Mesendoderm (in vitro differentiated cells): ENCODE results near the gene LPAR4.

Source experiments
- DNase-seq: peaks from one replicate; pipeline ENCODE4 v3.0.0; 2013
- H2AK5ac ChIP-seq: 2 replicates; pipeline ENCODE4 v1.6.1; 2013; ENCODE audit warnings: low read length, inconsistent platforms
- H2BK120ac ChIP-seq: 2 replicates; pipeline ENCODE4 v1.6.1; 2013; ENCODE audit warnings: low read depth, mild to moderate bottlenecking, low read length, moderate library complexity, mixed read lengths
- H2BK15ac ChIP-seq: replicated peaks from 2 replicates; pipeline ENCODE4 v1.6.1; 2013; ENCODE audit warnings: low read depth, mild to moderate bottlenecking, moderate library complexity
- H2BK5ac ChIP-seq: 2 replicates; pipeline ENCODE4 v1.6.1; 2013; ENCODE audit warnings: low read length, inconsistent platforms
- H3K18ac ChIP-seq: 2 replicates; pipeline ENCODE4 v1.6.1; 2013; ENCODE audit warnings: mild to moderate bottlenecking, low read length, mixed read lengths
- H3K23ac ChIP-seq: one replicate; pipeline ENCODE4 v1.6.1; 2013; ENCODE audit warnings: low read length
- H3K27ac ChIP-seq: 2 replicates; pipeline ENCODE4 v1.5.1; 2013; ENCODE audit warnings: low read depth, mild to moderate bottlenecking, inconsistent platforms, low read length, moderate library complexity
- H3K27me3 ChIP-seq: 2 replicates; pipeline ENCODE4 v1.6.1; 2013; ENCODE audit warnings: low read length, control low read depth, mild to moderate bottlenecking, inconsistent platforms; ENCODE audit not compliant: insufficient read depth, poor library complexity
- H3K36me3 ChIP-seq: 2 replicates; pipeline ENCODE4 v1.6.1; 2013; ENCODE audit warnings: low read length, inconsistent platforms; ENCODE audit not compliant: control insufficient read depth, insufficient read depth
- H3K4ac ChIP-seq: one replicate; pipeline ENCODE4 v1.6.1; 2013; ENCODE audit warnings: low read depth, mild to moderate bottlenecking, low read length, moderate library complexity
- H3K4me1 ChIP-seq: 2 replicates; pipeline ENCODE4 v1.6.1; 2013; ENCODE audit warnings: low read depth, low read length, inconsistent platforms; ENCODE audit not compliant: control insufficient read depth
- H3K4me2 ChIP-seq: 2 replicates; pipeline ENCODE4 v1.6.1; 2013; ENCODE audit warnings: low read length
- H3K4me3 ChIP-seq: 2 replicates; pipeline ENCODE4 v1.5.1; 2013; ENCODE audit warnings: mild to moderate bottlenecking, low read length
- H3K56ac ChIP-seq: one replicate; pipeline ENCODE4 v1.6.1; 2013; ENCODE audit warnings: low read length
- H3K79me1 ChIP-seq: 2 replicates; pipeline ENCODE4 v1.6.1; 2013; ENCODE audit warnings: low read length, inconsistent platforms
- H3K79me2 ChIP-seq: 2 replicates; pipeline ENCODE4 v1.6.1; 2013; ENCODE audit warnings: mild to moderate bottlenecking, low read length; ENCODE audit not compliant: control insufficient read depth, insufficient read depth
- H3K9ac ChIP-seq: 2 replicates; pipeline ENCODE4 v1.6.1; 2013; ENCODE audit warnings: low read length, inconsistent platforms
- H4K5ac ChIP-seq: one replicate; pipeline ENCODE4 v1.6.1; 2013; ENCODE audit warnings: low read length
- H4K8ac ChIP-seq: one replicate; pipeline ENCODE4 v1.6.1; 2013; ENCODE audit warnings: low read depth, mild to moderate bottlenecking, control low read depth, low read length, moderate library complexity
- WGBS: extraction: QIAGEN DNeasy Blood & Tissue Kit; methylation state at CpG from one replicate; pipeline ENCODE4 v1.1.7; 2013; ENCODE audit warnings: low lambda C conversion rate, missing lambda C conversion rate; ENCODE audit not compliant: insufficient coverage; ENCODE audit errors: extremely low coverage; 5-methylcytosine and 5-hydroxymethylcytosine counted together

LPAR4 gene

GRCh38 chrX:78725287-78725686 lies 22.2 kb upstream of the LPAR4 start:
- Histone ChIP-seq H2BK15ac (no peak overlapping the region), H2BK5ac (no peak overlapping the region), H4K8ac (no peak overlapping the region), H3K4me1 (no peaks in the 10 kb centered on the region), H3K27ac (no peak overlapping the region), H3K9ac (no peak overlapping the region), H3K79me1 (no peaks in the 10 kb centered on the region), H3K79me2 (no peaks in the 10 kb centered on the region), H3K36me3 (no peaks in the 10 kb centered on the region), H3K56ac (no peak overlapping the region), H3K4ac (no peak overlapping the region), H3K4me2 (no peak overlapping the region), H3K27me3 (no peaks in the 10 kb centered on the region), H3K23ac (no peak overlapping the region), H2AK5ac (no peak overlapping the region), H3K4me3 (no peak overlapping the region), H4K5ac (no peak overlapping the region), H2BK120ac (no peak overlapping the region), H3K18ac (no peak overlapping the region)
- no CpG with 5 or more reads among the region's 2 CpGs for WGBS
- DNase-seq: no peak

DNA sequence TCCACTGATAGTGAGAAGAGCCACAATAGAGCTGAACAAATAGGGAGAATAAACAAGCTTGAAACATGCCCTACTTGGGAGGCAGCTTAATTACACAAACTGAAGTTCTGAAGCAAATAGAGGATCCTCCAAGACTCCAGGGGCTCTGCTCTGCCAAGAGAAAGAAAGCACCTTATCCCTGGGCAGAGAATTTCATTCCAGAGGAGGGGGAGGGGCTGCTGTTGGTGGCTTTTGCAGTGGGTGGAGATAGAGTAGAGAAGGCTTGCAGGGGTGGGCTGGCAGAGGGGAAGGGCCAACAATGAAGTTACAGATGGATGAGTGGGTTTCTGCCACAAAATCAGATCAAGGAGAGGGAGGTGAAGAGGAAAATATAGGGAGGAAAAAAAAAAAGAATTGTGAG lies 1.0 kb upstream of the LPAR4 start:
- H4K8ac ChIP-seq: no peak overlapping the region
- H3K27ac ChIP-seq: no peak overlapping the region

GRCh38 chrX:78747971-78748370 lies 451 bp downstream of the LPAR4 start:
- H3K79me2 ChIP-seq: no peaks in the 10 kb centered on the region
- no peak overlapping the region for H4K8ac ChIP-seq
- no peak for DNase-seq
- H3K27ac ChIP-seq: no peak overlapping the region
- no peak overlapping the region for H2BK120ac ChIP-seq
- H2BK15ac ChIP-seq: no peak overlapping the region
- H3K27me3 ChIP-seq: no peaks in the 10 kb centered on the region
- H3K4me2 ChIP-seq: no peak overlapping the region
- H3K18ac ChIP-seq: no peak overlapping the region
- no peak overlapping the region for H2BK5ac ChIP-seq
- no peak overlapping the region for H4K5ac ChIP-seq
- H3K36me3 ChIP-seq: no peaks in the 10 kb centered on the region
- H2AK5ac ChIP-seq: no peak overlapping the region
- peak overlapping the region; percentile 60 for H3K56ac ChIP-seq
- peak overlapping the region; percentile 54 for H3K9ac ChIP-seq
- H3K79me1 ChIP-seq: no peaks in the 10 kb centered on the region
- no CpG with 5 or more reads among the region's 5 CpGs for WGBS
- H3K4me3 ChIP-seq: no peak overlapping the region
- no peak overlapping the region for H3K23ac ChIP-seq
- H3K4me1 ChIP-seq: no peaks in the 10 kb centered on the region
- H3K4ac ChIP-seq: no peak overlapping the region

More for the DNA sequence above, 1.0 kb upstream of the LPAR4 start:
- H2BK5ac ChIP-seq: no peak overlapping the region
- no peak overlapping the region for H2BK15ac ChIP-seq
- no peak overlapping the region for H3K23ac ChIP-seq
- no peaks in the 10 kb centered on the region for H3K27me3 ChIP-seq
- H3K36me3 ChIP-seq: no peaks in the 10 kb centered on the region
- no peak overlapping the region for H3K18ac ChIP-seq
- no peak overlapping the region for H3K9ac ChIP-seq
- H3K79me2 ChIP-seq: no peaks in the 10 kb centered on the region
- H3K56ac ChIP-seq: no peak overlapping the region
- H3K4me1 ChIP-seq: no peaks in the 10 kb centered on the region
- H3K4me2 ChIP-seq: no peak overlapping the region
- no peak overlapping the region for H3K4me3 ChIP-seq
- H3K4ac ChIP-seq: no peak overlapping the region
- no peak overlapping the region for H2AK5ac ChIP-seq
- H2BK120ac ChIP-seq: no peak overlapping the region
- no peak overlapping the region for H4K5ac ChIP-seq
- H3K79me1 ChIP-seq: no peaks in the 10 kb centered on the region
- DNase-seq: peak; percentile 51

GRCh38 chrX:78748846-78749245 lies 1.3 kb downstream of the LPAR4 start:
- no peaks in the 10 kb centered on the region for H3K36me3 ChIP-seq
- H2BK5ac ChIP-seq: no peak overlapping the region
- H3K79me2 ChIP-seq: no peaks in the 10 kb centered on the region
- no peak overlapping the region for H2BK15ac ChIP-seq
- H3K4me3 ChIP-seq: no peak overlapping the region
- no peaks in the 10 kb centered on the region for H3K4me1 ChIP-seq
- no peak overlapping the region for H2AK5ac ChIP-seq
- no peak overlapping the region for H4K8ac ChIP-seq
- H4K5ac ChIP-seq: no peak overlapping the region
- no peak overlapping the region for H3K23ac ChIP-seq
- H3K9ac ChIP-seq: no peak overlapping the region
- no peak for DNase-seq
- no peak overlapping the region for H3K56ac ChIP-seq
- H3K4me2 ChIP-seq: no peak overlapping the region
- H3K79me1 ChIP-seq: no peaks in the 10 kb centered on the region
- no peak overlapping the region for H3K18ac ChIP-seq
- H2BK120ac ChIP-seq: no peak overlapping the region
- no peak overlapping the region for H3K27ac ChIP-seq
- no peak overlapping the region for H3K4ac ChIP-seq
- no CpG with 5 or more reads among the region's 2 CpGs for WGBS
- H3K27me3 ChIP-seq: no peaks in the 10 kb centered on the region

- Histone ChIP-seq H3K4ac (no peak overlapping the region), H2BK15ac (no peak overlapping the region), H3K56ac (no peak overlapping the region), H3K36me3 (no peaks in the 10 kb centered on the region), H3K4me2 (no peak overlapping the region), H4K5ac (no peak overlapping the region), H2BK120ac (no peak overlapping the region), H3K79me1 (no peaks in the 10 kb centered on the region), H3K18ac (no peak overlapping the region), H4K8ac (no peak overlapping the region), H3K27ac (no peak overlapping the region), H3K27me3 (no peaks in the 10 kb centered on the region), H3K4me3 (no peak overlapping the region), H3K9ac (no peak overlapping the region), H2AK5ac (no peak overlapping the region), H3K4me1 (no peaks in the 10 kb centered on the region), H2BK5ac (no peak overlapping the region), H3K79me2 (no peaks in the 10 kb centered on the region), H3K23ac (no peak overlapping the region)
- WGBS: no CpG with 5 or more reads among the region's 3 CpGs
- DNase-seq: no peak
Observed at GRCh38 chrX:78753571-78753970, 6.1 kb downstream of the LPAR4 start.

DNA sequence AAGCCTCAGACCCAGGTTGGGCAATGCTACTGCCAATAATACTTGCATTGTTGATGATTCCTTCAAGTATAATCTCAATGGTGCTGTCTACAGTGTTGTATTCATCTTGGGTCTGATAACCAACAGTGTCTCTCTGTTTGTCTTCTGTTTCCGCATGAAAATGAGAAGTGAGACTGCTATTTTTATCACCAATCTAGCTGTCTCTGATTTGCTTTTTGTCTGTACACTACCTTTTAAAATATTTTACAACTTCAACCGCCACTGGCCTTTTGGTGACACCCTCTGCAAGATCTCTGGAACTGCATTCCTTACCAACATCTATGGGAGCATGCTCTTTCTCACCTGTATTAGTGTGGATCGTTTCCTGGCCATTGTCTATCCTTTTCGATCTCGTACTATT lies 7.4 kb downstream of the LPAR4 start:
- Histone ChIP-seq H3K9ac (no peak overlapping the region), H3K36me3 (no peaks in the 10 kb centered on the region), H3K18ac (no peak overlapping the region), H2BK15ac (no peak overlapping the region), H3K4ac (no peak overlapping the region), H3K56ac (no peak overlapping the region), H4K5ac (no peak overlapping the region), H3K4me1 (no peaks in the 10 kb centered on the region), H2AK5ac (no peak overlapping the region), H2BK5ac (no peak overlapping the region), H3K27ac (no peak overlapping the region), H3K79me2 (no peaks in the 10 kb centered on the region), H4K8ac (no peak overlapping the region), H2BK120ac (no peak overlapping the region), H3K79me1 (no peaks in the 10 kb centered on the region), H3K4me2 (no peak overlapping the region), H3K4me3 (no peak overlapping the region), H3K27me3 (no peaks in the 10 kb centered on the region), H3K23ac (no peak overlapping the region)
- no peak for DNase-seq
- no CpG with 5 or more reads among the region's 5 CpGs for WGBS
